Breast epithelium (tissue), 3 donors: ENCODE measurements around the gene UGT1A7.

Experiments used
- POLR2A ChIP-seq: fragments of 450-650 bp; IDR thresholded peaks from one replicate; pipeline ENCODE4 v1.6.1; 2016; ENCODE audit warnings: antibody characterized with exemption, mild to moderate bottlenecking, moderate library complexity
- POLR2AphosphoS5 ChIP-seq, 3 donors: sonication (generic); formaldehyde crosslinking; IDR thresholded peaks; one replicate each; pipeline ENCODE4 v1.6.1; 2017; ENCODE audit warnings: antibody characterized with exemption in 3 of 3
- TF ChIP-seq, protein P1 (sequence below), 3 donors: fragments of 450-650 bp; IDR thresholded peaks; one replicate each; pipeline ENCODE4 v1.5.1; 2016 to 2017; ENCODE audit warnings: antibody characterized with exemption in 3 of 3, mild to moderate bottlenecking in 3 of 3, moderate library complexity in 3 of 3

GRCh38 chr2:233758141-233758540 lies 76.4 kb downstream of the UGT1A7 start:
- TF ChIP-seq, protein P1, sequence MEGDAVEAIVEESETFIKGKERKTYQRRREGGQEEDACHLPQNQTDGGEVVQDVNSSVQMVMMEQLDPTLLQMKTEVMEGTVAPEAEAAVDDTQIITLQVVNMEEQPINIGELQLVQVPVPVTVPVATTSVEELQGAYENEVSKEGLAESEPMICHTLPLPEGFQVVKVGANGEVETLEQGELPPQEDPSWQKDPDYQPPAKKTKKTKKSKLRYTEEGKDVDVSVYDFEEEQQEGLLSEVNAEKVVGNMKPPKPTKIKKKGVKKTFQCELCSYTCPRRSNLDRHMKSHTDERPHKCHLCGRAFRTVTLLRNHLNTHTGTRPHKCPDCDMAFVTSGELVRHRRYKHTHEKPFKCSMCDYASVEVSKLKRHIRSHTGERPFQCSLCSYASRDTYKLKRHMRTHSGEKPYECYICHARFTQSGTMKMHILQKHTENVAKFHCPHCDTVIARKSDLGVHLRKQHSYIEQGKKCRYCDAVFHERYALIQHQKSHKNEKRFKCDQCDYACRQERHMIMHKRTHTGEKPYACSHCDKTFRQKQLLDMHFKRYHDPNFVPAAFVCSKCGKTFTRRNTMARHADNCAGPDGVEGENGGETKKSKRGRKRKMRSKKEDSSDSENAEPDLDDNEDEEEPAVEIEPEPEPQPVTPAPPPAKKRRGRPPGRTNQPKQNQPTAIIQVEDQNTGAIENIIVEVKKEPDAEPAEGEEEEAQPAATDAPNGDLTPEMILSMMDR (IDR thresholded peaks at IDR 0.05) = no peak
- TF ChIP-seq POLR2A (no peak), POLR2AphosphoS5 (IDR thresholded peaks at IDR 0.05) (no peak)
